Activated T-cell treated with anti-CD3 and anti-CD28 coated beads, Interleukin-2, amount 50 U/mL, for 24 hours (primary cell): Measurements from ENCODE around the gene RNF151.
"Not testable (repeated sequence)": the region's sequence is repeated elsewhere in the genome, so short reads cannot be mapped to it uniquely, and the experiment has no call there.

Source experiments
- DNase-seq: peaks from one replicate; pipeline ENCODE4 v3.0.0-alpha.2; 2020
- H3K27ac Mint-ChIP-seq: 2 replicates; pipeline ENCODE4 v1.8.0; 2020; ENCODE audit warnings: mild to moderate bottlenecking, mixed read lengths
- H3K27me3 Mint-ChIP-seq: 2 replicates; pipeline ENCODE4 v1.8.0; 2020; ENCODE audit warnings: mixed read lengths
- H3K36me3 Mint-ChIP-seq: 2 replicates; pipeline ENCODE4 v1.8.0; 2020; ENCODE audit warnings: low read depth, mixed read lengths
- H3K4me1 Mint-ChIP-seq: 2 replicates; pipeline ENCODE4 v1.8.0; 2020; ENCODE audit warnings: low read depth, mixed read lengths
- H3K4me3 Mint-ChIP-seq: 2 replicates; pipeline ENCODE4 v1.8.0; 2020; ENCODE audit warnings: mild to moderate bottlenecking, moderate library complexity, mixed read lengths
- H3K9me3 Mint-ChIP-seq: 2 replicates; pipeline ENCODE4 v1.8.0; 2020; ENCODE audit warnings: mixed read lengths

RNF151 gene

GRCh38 chr16:1945559-1946391 lies 20.9 kb upstream of the RNF151 start:
- Mint-ChIP-seq H3K36me3 (peaks cover 2% of the 10 kb centered on the region), H3K4me1 (peaks cover 29% of the 10 kb centered on the region), H3K27ac (no peak overlapping the region), H3K27me3 (no peaks in the 10 kb centered on the region), H3K4me3 (no peak overlapping the region), H3K9me3 (no peaks in the 10 kb centered on the region)
- no peak for DNase-seq

- Mint-ChIP-seq H3K27ac (no peak overlapping the region), H3K36me3 (peaks cover 2% of the 10 kb centered on the region), H3K4me3 (no peak overlapping the region), H3K27me3 (no peaks in the 10 kb centered on the region), H3K9me3 (no peaks in the 10 kb centered on the region), H3K4me1 (peaks cover 23% of the 10 kb centered on the region)
- no peak for DNase-seq
These were observed 19.9 kb upstream of the RNF151 start for GRCh38 chr16:1946495-1947368.

GRCh38 chr16:1947369-1947670 lies 19.3 kb upstream of the RNF151 start:
- H3K27ac Mint-ChIP-seq, result no peak overlapping the region
- no peaks in the 10 kb centered on the region for H3K27me3 Mint-ChIP-seq
- DNase-seq, result no peak
- peaks cover 2% of the 10 kb centered on the region for H3K36me3 Mint-ChIP-seq
- peaks cover 17% of the 10 kb centered on the region for H3K4me1 Mint-ChIP-seq
- H3K9me3 Mint-ChIP-seq, result no peaks in the 10 kb centered on the region
- H3K4me3 Mint-ChIP-seq, result no peak overlapping the region

GRCh38 chr16:1949507-1949906 lies 17.1 kb upstream of the RNF151 start:
- Mint-ChIP-seq H3K27ac (no peak overlapping the region), H3K36me3 (no peaks in the 10 kb centered on the region), H3K27me3 (no peaks in the 10 kb centered on the region), H3K9me3 (no peaks in the 10 kb centered on the region), H3K4me3 (no peak overlapping the region), H3K4me1 (peaks cover 2% of the 10 kb centered on the region)
- no peak for DNase-seq

- Mint-ChIP-seq H3K9me3 (no peaks in the 10 kb centered on the region), H3K27ac (no peak overlapping the region), H3K4me1 (no peaks in the 10 kb centered on the region), H3K36me3 (no peaks in the 10 kb centered on the region), H3K4me3 (no peak overlapping the region), H3K27me3 (no peaks in the 10 kb centered on the region)
- DNase-seq, result no peak
These were observed 16.6 kb upstream of the RNF151 start for GRCh38 chr16:1950047-1950446.

- Mint-ChIP-seq H3K9me3 (no peaks in the 10 kb centered on the region), H3K27me3 (no peaks in the 10 kb centered on the region), H3K27ac (no peak overlapping the region)
These were observed 16.1 kb upstream of the RNF151 start for GRCh38 chr16:1950559-1950958.

GRCh38 chr16:1953734-1954133 lies 12.9 kb upstream of the RNF151 start:
- no peak overlapping the region for H3K27ac Mint-ChIP-seq
- H3K27me3 Mint-ChIP-seq, result no peaks in the 10 kb centered on the region
- peaks cover 2% of the 10 kb centered on the region for H3K4me1 Mint-ChIP-seq
- no peak overlapping the region for H3K4me3 Mint-ChIP-seq
- no peak for DNase-seq
- H3K36me3 Mint-ChIP-seq, result no peaks in the 10 kb centered on the region
- no peaks in the 10 kb centered on the region for H3K9me3 Mint-ChIP-seq

More at GRCh38 chr16:1950559-1950958, 16.1 kb upstream of the RNF151 start:
- Mint-ChIP-seq H3K4me1 (no peaks in the 10 kb centered on the region), H3K4me3 (no peak overlapping the region), H3K36me3 (no peaks in the 10 kb centered on the region)
- no peak for DNase-seq

- Mint-ChIP-seq H3K4me1 (peaks cover 29% of the 10 kb centered on the region), H3K36me3 (peaks cover 32% of the 10 kb centered on the region)
- not testable (repeated sequence) for H3K27me3 Mint-ChIP-seq, H3K9me3 Mint-ChIP-seq, DNase-seq, H3K27ac Mint-ChIP-seq, H3K4me3 Mint-ChIP-seq
These were observed 9.1 kb upstream of the RNF151 start for GRCh38 chr16:1957434-1958142.

- peaks cover 37% of the 10 kb centered on the region for H3K36me3 Mint-ChIP-seq
- not testable (repeated sequence) for H3K9me3 Mint-ChIP-seq, H3K27me3 Mint-ChIP-seq, H3K27ac Mint-ChIP-seq, H3K4me3 Mint-ChIP-seq, DNase-seq
- peaks cover 34% of the 10 kb centered on the region for H3K4me1 Mint-ChIP-seq
These were observed 8.5 kb upstream of the RNF151 start for GRCh38 chr16:1958143-1958491.

- no peak for DNase-seq
- peak overlapping the region; percentile 94 for H3K27ac Mint-ChIP-seq
- peaks cover 44% of the 10 kb centered on the region for H3K36me3 Mint-ChIP-seq
- peak overlapping the region; percentile 87 for H3K4me3 Mint-ChIP-seq
- no peaks in the 10 kb centered on the region for H3K9me3 Mint-ChIP-seq
- no peaks in the 10 kb centered on the region for H3K27me3 Mint-ChIP-seq
- H3K4me1 Mint-ChIP-seq, result peaks cover 37% of the 10 kb centered on the region
These were observed 7.9 kb upstream of the RNF151 start for GRCh38 chr16:1958715-1959268.

GRCh38 chr16:1959269-1960039 lies 7.2 kb upstream of the RNF151 start, which contains the start of gene NDUFB10:
Gene NDUFB10 (plus strand): TSS chr16:1959538. CDS start chr16:1959625, 87 bp downstream.
- peaks cover 50% of the 10 kb centered on the region for H3K36me3 Mint-ChIP-seq
- peak; percentile 96 for DNase-seq
- H3K27me3 Mint-ChIP-seq, result no peaks in the 10 kb centered on the region
- H3K4me3 Mint-ChIP-seq, result peak within 1 kb of the TSS; percentile 87
- peaks cover 38% of the 10 kb centered on the region for H3K4me1 Mint-ChIP-seq
- peak within 1 kb of the TSS; percentile 94 for H3K27ac Mint-ChIP-seq
- H3K9me3 Mint-ChIP-seq, result no peaks in the 10 kb centered on the region

GRCh38 chr16:1960665-1961630 lies 5.7 kb upstream of the RNF151 start:
- peak overlapping the region; percentile 87 for H3K4me3 Mint-ChIP-seq
- DNase-seq, result peak; percentile 77
- no peaks in the 10 kb centered on the region for H3K9me3 Mint-ChIP-seq
- peaks cover 43% of the 10 kb centered on the region for H3K4me1 Mint-ChIP-seq
- H3K27me3 Mint-ChIP-seq, result no peaks in the 10 kb centered on the region
- H3K36me3 Mint-ChIP-seq, result peaks cover 64% of the 10 kb centered on the region
- peak overlapping the region; percentile 94 for H3K27ac Mint-ChIP-seq

- DNase-seq, result peak; percentile 63
- Mint-ChIP-seq H3K4me3 (peak overlapping the region; percentile 87), H3K36me3 (peaks cover 65% of the 10 kb centered on the region), H3K4me1 (peaks cover 43% of the 10 kb centered on the region), H3K27ac (peak overlapping the region; percentile 94), H3K9me3 (no peaks in the 10 kb centered on the region), H3K27me3 (no peaks in the 10 kb centered on the region)
These were observed 5.0 kb upstream of the RNF151 start for GRCh38 chr16:1961651-1962067.
